SIG-M5 (cell line): Measurements from ENCODE around the gene GRIP1.
"Not testable (repeated sequence)": the region's sequence is repeated elsewhere in the genome, so short reads cannot be mapped to it uniquely, and the experiment has no call there.

ENCODE experiments used
- DNase-seq: peaks from one replicate; lab custom pipeline; 2025; lab: John Stamatoyannopoulos, UW

Gene GRIP1

GRCh38 chr12:66531766-66532165 lies 147.1 kb downstream of the GRIP1 start:
- no peak for DNase-seq

GRCh38 chr12:66529934-66530333 lies 148.9 kb downstream of the GRIP1 start:
- DNase-seq, result no peak

- DNase-seq, result no peak
These were observed 162.3 kb downstream of the GRIP1 start for GRCh38 chr12:66516561-66516960.

GRCh38 chr12:66516133-66516532 lies 162.7 kb downstream of the GRIP1 start:
- DNase-seq, result no peak

- no peak for DNase-seq
These were observed 164.3 kb downstream of the GRIP1 start for GRCh38 chr12:66514581-66514980.

GRCh38 chr12:66508025-66508424 lies 170.9 kb downstream of the GRIP1 start:
- DNase-seq, result no peak

- no peak for DNase-seq
These were observed 175.1 kb downstream of the GRIP1 start for GRCh38 chr12:66503746-66504145.

GRCh38 chr12:66502911-66503310 lies 176.0 kb downstream of the GRIP1 start:
- DNase-seq, result no peak

- no peak for DNase-seq
These were observed 178.0 kb downstream of the GRIP1 start for GRCh38 chr12:66500841-66501240.

- DNase-seq, result no peak
These were observed 178.8 kb downstream of the GRIP1 start for GRCh38 chr12:66500091-66500490.

- DNase-seq, result no peak
These were observed 179.9 kb downstream of the GRIP1 start for GRCh38 chr12:66499000-66499399.

GRCh38 chr12:66498059-66498458 lies 180.8 kb downstream of the GRIP1 start:
- DNase-seq, result not testable (repeated sequence)

GRCh38 chr12:66497008-66497897 lies 181.6 kb downstream of the GRIP1 start:
- DNase-seq, result no peak

- DNase-seq, result no peak
These were observed 182.3 kb downstream of the GRIP1 start for GRCh38 chr12:66496595-66496994.

- no peak for DNase-seq
These were observed 183.2 kb downstream of the GRIP1 start for GRCh38 chr12:66495709-66496108.

GRCh38 chr12:66493819-66494218 lies 185.1 kb downstream of the GRIP1 start:
- DNase-seq, result no peak

GRCh38 chr12:66491853-66492252 lies 187.0 kb downstream of the GRIP1 start:
- DNase-seq, result no peak

GRCh38 chr12:66482351-66483203 lies 196.3 kb downstream of the GRIP1 start:
- DNase-seq, result no peak

GRCh38 chr12:66467932-66468331 lies 210.9 kb downstream of the GRIP1 start:
- DNase-seq, result no peak

GRCh38 chr12:66461331-66461730 lies 217.5 kb downstream of the GRIP1 start:
- DNase-seq, result no peak

- DNase-seq, result no peak
These were observed 218.9 kb downstream of the GRIP1 start for GRCh38 chr12:66459944-66460482.

GRCh38 chr12:66456612-66457011 lies 222.3 kb downstream of the GRIP1 start:
- DNase-seq, result no peak

- no peak for DNase-seq
These were observed 225.0 kb downstream of the GRIP1 start for GRCh38 chr12:66453844-66454243.
